HG03575 (cell line): ENCODE results near the gene ANKRD12.

ENCODE experiments used
- ATAC-seq: cut with Tn5 transposase; IDR thresholded peaks from one replicate; pipeline ENCODE4 v1.9.1; 2021; ENCODE audit not compliant: unreplicated experiment, insufficient number of reproducible peaks, low FRiP score; ENCODE audit errors: extremely low read depth

The ANKRD12 gene

DNA sequence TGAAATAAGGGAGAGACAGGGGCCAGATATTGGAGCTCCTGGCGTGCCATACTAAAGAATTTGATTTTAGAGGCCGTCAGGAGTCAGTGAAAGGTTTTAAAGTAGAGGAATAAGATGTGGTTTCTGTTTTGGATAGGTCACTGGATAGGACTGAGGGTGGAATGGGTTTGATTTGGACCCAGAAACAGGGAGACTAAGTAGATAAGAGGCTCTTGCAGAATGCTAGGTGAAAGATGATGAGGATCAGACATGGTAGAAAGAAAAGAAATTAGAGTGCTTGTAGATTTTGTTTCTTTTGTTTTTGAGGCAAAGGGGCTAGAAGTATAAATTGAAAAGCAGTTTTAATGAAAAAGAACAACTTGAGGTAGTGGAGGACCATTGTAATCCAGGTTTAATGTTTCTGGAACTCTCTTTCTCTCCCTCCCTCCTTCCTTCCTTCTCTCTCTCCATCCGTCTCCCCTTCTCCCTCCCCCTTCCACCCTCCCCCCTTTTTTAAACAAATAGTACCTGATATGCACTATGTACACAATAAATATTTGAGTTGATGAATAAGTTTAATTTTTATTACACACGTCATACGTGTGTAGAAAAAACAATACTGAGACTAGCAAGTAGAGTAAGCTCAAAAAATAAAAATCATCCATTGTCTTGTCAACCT, 32.2 kb upstream of the ANKRD12 start:
- ATAC-seq: no peak

DNA sequence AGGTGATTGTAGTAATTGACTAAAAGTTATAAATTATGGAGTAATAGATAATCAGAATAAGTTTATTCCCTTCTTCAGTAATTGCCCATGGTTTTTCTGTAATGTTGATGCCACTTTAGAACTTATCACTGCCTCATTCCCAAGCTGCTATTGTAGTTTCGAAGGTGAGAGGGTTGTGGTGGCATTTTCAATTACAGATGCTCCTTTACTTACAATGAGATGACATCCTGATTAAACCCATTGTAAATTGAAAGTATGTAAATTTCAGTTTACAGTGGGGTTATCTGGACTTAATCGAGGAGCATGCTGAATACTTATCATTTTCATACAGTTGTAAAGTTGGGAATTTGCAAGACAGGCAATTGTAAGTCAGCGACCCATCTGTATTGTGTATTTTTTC, 31.2 kb upstream of the ANKRD12 start:
- ATAC-seq: no peak

DNA sequence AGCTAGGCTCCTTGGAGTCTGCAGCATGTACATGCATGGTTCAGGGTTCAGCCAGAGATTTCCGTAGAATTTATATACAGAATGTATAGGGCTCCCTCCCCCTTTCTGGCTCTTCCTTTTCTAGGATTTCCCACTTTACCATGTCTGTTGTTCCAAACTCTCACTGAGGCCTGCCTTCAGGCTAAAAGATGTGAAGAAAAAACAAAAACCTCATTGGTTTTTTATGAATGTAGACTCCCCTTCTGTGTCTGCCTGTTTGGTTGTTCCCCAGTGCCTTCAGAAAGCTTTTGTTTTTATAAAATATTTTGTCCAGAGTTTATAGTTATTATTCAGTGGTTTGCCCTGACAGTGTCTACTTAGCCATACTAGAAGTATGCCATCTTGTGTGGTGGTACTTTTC, 30.5 kb upstream of the ANKRD12 start:
- no peak for ATAC-seq

DNA sequence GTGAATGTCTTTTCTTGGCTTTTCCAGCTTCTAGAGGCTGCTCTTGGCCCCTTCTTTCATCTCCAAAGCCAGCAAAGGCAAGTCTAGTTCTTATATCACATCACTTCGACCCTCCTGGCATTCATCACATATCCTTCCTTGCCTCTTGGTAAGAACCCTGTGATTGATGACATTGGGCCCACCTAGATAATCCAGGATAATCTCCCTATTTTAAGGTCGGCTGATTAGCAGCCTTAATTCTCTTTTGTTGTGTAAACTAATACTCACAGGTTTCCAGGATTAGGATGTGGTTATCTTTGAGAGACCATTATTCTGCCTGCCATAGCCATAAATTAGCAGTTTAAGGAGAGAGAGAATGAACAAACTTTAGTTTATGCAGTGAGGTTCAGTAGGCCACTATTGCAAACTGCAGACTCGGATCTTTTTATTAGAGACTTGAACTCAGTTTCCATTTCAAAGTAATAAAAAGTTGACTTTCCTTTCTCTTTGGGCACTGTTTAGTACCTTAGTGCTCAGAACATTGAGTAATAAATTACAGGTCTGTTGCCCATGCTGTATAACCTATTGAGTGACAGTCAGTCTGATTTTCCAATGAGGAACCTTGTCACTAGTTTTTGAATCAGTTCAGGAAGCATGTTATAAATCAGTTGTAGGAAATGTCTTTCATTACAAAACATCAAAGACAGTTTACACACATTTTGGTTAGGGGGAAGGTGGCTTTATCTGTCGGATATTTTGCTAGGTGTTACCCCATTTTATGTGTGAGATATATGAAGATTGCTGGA, 29.6 kb upstream of the ANKRD12 start:
- no peak for ATAC-seq

DNA sequence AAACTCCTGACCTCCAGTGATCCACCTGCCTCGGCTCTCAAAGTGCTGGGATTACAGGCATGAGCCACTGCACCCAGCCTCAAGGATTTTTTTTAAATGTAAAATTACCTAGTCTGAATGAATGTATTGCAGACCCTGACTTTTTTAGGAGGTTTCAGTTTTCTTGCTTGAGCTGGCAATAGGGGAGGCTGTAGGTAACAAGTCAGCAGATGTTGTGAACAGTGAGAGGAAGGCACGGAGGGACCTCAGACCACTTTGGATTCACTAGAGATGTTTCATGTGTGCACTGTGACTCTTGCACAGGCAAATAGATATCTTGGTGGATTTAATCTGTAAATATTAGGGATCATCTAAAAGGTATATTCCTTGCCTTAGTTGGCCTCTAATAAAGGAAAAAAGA, 27.7 kb upstream of the ANKRD12 start:
- ATAC-seq: no peak

DNA sequence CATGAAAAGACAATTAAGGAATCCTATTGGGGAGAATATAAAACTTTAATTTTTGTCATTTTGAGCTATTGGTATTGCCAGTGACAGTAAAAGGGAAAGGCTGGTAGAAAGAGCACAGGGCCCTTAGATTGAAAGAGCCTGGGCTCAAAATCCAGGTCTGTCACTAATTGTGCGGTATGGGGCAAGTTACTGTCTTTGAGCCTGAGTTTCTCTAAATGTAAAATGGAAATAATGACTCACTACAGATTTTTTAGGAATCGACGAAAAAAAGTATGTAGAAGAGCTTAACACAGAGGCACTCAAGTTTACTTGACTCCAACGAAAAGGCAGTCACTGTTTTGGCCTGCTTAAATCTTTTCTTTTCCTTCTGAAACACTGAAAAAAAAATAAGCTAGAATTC, 27.1 kb upstream of the ANKRD12 start:
- no peak for ATAC-seq

DNA sequence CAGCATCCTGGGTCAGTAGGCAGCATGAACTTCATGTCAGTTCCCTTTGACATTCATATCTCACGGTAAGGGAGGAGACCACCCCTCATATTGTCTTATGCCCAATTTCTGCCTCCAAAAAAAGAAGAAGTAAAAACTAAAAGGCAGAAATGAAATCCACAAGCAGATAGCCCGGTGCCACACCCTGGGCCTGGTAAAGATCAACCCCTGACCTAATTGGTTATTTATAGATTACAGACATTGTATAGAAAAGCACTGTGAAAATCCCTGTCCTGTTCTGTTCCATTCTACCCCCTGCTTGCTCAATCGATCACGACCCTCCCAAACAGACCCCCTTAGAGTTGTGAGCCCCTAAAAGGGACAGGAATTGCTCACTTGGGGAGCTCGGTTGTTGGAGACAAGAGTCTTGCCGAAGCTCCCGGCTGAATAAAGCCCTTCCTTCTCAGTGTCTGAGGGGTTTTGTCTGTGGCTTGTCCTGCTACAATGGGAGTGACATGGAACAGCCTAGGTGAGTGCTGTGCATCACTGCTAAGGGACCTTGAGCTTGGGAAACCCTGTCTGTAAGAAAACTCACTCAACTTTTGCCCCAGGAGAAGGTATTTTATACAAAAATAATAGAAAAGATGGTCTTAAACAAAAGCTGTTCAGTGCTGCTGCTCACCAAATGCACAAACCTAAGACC, 23.0 kb upstream of the ANKRD12 start:
- no peak for ATAC-seq

DNA sequence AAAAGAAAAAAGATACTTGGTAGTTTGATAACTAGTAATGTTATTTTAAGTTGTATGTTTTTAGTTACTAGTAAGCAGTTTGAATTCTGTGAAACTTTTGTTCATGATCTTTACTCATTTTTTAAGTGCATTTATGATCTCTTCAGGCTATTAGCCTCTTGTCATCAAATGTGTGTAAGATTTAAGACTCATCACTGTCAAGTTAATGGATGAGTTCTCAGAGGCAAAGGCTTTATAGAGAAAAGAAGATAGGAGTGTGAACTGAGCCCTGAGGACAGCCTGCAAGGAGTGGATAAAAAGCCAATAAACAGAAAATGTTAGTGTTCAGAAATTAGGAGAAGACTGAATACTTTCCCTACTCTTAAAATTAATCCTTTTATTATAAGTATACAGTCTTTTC, 20.6 kb upstream of the ANKRD12 start:
- no peak for ATAC-seq

DNA sequence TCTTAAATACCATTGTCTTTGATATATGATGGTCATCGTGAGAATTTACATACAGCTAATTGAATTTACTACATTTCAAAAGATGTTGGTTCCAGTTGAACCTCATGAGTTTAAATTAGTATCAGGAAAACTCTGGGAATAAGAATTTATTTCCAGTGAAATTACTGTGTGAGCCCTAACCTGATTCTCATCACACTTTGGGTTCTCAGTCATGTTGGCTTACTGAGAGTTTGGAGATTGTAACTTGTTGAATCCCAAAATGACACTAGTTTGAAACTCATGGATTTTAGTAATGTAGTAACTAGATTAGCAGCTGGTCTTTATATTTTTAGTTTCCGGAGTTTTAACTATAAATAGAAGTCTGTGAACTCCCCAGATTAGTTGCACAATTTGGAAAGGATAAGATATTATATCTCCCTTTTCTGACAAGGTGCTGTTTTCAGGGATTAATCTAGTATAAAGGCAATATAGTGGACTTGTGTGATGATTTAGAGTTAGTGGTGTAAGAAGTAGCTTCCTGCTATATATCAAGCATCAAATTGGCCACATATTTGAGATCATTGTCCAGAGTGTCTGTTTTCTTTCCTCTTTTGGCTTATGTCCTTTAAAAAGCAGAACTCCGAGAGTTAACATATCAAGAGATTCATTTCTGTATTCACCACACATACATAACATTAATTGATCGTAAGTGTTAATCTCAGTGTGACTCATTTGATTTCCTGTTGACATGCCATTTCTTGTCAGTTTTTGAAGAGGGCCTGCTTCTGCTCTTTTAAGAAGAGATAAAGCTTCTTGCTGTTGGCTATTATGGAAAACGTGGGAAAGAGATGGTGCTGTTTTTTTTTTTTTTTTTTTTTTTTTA, 18.4 kb upstream of the ANKRD12 start:
- ATAC-seq: no peak

DNA sequence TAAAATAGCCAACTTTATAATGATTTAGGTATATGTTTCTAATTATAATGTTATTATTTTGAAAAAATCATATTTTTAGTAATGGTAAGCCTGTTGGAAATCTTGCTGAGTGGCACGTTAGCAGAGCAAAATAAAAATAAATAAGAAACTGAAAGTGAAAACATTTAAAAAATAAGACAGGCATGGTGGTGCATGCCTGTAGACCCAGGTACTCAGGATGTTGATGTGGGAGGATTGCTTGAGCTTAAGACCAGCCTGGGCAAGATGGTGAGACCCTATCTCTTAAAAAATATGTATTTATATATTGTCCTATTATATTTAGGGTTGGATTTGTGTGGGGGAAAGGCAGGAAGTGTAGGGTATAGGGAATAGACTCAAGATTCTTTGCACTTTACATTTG, 15.8 kb upstream of the ANKRD12 start:
- ATAC-seq: no peak

DNA sequence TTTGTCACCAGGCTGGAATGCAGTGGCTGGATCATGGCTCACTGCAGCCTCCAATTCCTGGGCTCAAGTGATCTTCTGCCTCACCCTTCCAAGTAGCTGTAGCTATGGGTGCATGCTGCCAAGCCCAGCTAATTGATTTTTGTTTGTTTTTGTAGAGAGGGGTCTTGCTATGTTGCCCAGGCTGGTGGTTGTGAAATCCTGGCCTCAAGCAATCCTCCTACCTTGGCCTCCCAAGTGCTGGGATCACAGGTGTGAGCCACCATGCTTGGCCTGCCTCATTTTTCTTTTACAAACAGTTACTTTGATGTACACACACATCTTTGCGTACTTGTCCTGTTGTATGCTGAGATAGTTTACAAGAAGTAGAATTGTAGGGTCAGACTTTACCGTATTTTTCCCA, 13.1 kb upstream of the ANKRD12 start:
- ATAC-seq: no peak

DNA sequence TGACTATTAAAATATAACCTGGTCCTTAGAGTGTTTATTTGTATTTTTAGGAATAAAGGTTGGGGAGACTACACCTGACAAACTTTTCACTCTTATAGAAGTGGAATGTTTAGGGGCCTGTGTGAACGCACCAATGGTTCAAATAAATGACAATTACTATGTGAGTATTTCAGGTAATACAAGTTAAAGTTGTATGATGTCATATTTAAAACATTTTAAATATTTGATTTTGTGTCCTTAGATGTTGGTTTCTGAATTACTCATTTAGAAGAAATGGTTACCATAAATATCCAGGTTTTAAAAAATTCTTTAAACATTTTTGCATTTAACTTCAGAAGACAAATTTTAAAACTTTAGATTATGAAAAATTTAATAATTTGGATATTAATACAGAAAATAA, 11.8 kb upstream of the ANKRD12 start:
- ATAC-seq: no peak

DNA sequence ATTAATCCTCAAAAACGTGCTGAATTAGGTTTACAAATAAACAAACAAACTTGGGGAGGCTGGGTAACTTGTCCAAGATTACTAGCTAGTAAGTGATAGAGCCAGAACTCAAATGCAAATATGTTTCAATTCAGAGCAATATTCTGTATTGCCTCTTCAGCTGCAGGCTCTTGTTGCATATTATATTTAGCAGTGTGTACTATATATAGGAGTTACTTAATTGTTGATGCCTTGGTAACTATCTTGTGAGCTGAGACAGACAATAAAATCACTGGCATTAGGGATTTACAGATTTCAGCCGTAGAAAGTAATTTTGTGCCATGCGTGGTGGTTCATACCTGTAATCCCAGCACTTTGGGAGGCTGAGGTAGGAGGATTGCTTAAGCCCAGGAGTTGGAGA, 10.2 kb upstream of the ANKRD12 start:
- no peak for ATAC-seq

DNA sequence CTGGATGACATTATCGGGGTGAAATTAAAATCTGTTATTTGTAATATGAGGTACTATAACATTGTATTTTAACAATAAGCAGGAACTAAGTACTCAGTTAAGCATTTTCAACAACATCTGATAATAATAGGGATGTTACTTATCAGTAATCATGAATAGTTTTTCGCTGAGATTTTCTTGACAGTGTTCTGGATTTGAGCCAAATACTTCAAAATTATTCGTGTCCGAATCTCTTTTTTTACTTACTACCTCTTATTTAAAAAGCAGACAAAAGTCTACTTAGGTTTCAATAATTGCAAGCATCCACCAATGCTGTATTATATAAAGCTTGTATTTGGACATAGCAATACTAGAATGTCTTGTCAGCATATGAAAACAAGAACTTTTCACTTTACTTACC, 6.4 kb upstream of the ANKRD12 start:
- no peak for ATAC-seq

DNA sequence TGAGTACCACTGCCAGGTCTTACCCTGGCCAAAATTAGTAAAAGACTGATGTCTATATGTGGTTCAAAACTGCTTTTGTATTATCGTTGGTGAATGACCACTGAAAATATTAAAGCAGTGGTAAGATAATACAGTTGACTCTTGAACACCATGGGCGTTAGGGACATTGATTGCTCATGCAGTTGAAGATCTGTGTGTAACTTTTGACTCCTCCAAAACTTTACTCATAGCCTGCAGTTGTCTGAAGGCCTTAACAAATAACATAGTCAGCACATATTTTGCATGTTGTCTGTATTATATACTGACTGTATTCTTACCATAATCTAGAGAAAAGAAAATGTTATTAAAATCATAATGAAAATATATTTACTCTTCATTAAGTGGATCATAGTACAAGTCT, 5.8 kb upstream of the ANKRD12 start:
- ATAC-seq: no peak

DNA sequence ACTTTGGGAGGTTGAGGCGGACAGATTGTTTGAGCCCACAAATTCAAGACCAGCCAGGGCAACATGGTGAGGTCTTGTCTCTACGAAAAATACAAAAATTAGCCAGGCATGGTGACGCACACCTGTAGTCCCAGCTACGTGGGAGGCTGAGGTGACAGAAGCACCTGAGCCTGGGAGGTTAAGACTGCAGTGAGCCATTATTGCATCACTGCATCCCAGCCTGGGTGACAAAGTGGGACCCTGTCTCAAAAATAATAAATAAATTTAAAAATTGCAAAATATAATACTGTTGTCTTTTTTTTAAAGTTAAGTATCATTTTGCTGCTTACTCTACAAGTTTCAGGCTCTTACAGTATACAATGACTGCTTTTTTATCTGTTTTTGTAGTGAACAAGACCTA, 4.0 kb upstream of the ANKRD12 start:
- no peak for ATAC-seq

DNA sequence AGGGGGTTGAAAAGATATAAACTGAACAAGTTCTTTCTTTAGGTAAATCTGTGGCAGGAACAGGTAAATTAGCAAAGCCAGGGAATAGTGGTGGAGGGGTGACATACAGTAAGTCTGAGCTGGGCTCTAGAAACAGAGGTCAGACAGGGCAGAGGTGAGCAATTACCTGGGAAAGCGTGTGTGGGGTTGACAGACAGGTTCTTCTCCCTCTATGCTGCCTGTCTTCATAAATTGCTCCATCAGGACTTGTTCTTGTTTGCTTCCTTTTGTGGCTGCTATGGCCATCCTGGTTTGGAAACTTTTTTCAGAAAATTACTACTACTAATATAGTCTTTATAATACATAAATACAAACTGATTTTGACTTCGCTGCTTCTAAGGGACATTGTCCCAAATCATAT, 3.4 kb upstream of the ANKRD12 start:
- no peak for ATAC-seq

DNA sequence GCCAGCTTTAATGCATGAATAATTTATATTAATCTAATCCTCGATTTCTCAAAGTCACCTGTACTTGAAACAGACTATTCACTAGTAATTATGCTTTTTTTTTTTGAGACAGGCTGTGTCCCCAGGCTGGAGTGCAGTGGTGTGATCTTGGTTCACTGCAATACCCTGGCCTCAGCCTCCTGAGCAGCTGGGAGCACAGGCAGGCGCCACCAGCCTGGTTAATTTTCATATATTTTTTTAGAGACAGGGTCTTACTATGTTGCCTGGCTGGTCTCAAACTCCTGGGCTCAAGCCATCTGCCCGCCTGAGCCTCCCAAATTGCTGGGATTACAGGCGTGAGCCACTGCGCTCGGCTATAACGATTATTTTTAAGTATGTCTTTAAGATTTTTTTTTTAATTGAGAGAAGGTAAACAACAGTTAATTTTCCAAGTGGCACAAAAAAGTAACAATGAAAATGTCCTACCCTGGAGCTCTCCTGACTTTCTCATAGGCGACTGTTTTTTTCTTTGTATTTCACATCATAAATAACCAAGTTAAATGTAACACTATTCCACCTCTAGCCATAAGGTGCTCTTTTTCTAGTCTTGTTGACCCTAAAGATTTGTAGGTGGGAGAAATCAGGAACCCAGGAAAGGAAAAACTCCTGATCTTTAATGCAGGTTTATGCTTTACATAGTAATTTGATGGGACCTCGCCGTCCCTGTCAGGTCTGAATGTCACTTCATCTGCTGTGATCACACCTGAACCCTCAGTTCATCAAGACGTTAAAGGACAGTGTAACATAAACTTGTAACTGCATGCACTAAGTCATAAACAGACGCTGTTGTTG, 1.3 kb upstream of the ANKRD12 start:
- no peak for ATAC-seq

DNA sequence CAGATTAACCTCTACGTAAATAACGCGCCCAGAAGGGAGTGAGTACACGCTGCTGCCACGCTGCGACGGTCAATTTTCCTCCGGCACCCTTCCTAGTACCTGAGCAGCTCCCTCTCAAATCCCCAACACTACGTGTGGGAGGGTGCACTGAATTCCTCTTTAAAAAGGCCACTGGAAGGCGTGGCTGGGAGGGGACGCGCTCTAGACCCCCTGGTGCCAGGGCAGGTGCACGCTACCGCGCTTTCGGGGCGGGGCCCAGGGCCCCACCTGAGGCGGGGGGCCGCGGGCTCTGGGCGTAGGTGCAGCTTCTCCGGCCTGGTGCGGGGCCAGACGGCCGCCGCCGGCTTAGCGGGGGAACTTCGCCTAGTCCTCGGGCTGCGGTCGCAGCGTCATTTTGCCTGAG, 668 bp upstream of the ANKRD12 start:
- ATAC-seq: no peak
